HFF-Myc (cell line): Measurements from ENCODE around the gene OR2F1.

ENCODE experiments used
- DNase-seq: peaks from one replicate; pipeline ENCODE4 v3.0.0-alpha.2; 2011; ENCODE audit warnings: low read depth; ENCODE audit errors: extremely low read depth
- H3K4me3 ChIP-seq: replicated peaks from 2 replicates; pipeline ENCODE4 v1.5.1; 2011; ENCODE audit warnings: low read depth, mild to moderate bottlenecking, control low read depth, low read length
- TF ChIP-seq, protein P1 (sequence below): IDR thresholded peaks from 2 replicates; pipeline ENCODE4 v1.5.1; 2012; ENCODE audit warnings: mild to moderate bottlenecking, low read depth, low read length, control low read depth; ENCODE audit errors: missing control alignments

Gene OR2F1

DNA sequence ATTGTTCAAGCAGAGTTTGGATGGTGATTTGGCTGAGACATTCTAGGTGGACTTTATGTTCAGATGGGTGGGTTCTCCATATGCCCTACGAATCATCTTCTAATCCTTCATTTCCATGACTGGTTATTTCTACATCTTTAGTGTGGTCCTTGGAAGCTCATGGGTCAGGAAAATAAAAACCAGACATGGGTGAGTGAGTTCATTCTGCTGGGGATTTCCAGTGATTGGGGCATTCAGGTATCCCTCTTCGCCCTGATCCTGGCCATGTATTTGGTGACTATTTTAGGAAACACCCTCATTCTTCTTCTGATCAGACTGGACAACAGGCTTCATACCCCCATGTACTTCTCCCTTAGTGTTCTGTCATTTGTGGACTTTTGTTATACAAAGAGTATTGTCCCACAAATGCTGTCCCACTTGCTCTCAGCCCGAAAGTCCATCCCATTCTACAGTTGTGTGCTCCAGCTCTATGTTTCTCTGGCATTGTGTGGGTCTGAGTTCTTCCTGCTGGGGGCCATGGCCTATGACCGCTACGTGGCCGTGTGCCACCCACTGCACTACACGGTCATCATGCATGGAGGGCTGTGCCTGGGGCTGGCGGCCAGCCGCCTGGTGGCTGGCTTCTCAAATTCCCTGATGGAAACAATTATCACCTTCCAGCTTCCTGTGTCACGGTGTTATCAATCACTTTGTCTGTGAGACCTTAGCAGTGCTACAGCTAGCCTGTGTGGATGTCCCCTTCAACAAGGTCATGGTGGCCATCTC lies 26.3 kb downstream of the OR2F1 start:
- no peak for DNase-seq

DNA sequence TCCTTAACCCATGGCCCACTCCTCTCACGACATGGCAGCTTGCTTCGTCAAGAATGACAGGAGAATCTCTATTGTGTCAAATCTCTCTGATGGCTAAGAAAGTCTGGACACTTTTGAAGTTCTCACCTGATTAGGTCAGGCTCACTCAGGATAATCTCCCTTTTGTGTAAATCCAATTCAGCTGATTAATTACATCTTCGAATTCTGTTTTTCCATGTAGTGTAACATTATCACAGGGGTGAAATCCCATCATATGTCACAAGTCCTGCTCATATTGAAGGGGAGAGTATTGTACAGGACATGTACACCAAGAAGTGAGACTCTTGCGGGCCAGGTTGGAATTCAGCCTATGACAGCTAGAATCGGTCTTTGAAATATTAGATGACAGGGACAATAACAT lies 29.3 kb downstream of the OR2F1 start:
- no peak for DNase-seq
- TF ChIP-seq, protein P1, sequence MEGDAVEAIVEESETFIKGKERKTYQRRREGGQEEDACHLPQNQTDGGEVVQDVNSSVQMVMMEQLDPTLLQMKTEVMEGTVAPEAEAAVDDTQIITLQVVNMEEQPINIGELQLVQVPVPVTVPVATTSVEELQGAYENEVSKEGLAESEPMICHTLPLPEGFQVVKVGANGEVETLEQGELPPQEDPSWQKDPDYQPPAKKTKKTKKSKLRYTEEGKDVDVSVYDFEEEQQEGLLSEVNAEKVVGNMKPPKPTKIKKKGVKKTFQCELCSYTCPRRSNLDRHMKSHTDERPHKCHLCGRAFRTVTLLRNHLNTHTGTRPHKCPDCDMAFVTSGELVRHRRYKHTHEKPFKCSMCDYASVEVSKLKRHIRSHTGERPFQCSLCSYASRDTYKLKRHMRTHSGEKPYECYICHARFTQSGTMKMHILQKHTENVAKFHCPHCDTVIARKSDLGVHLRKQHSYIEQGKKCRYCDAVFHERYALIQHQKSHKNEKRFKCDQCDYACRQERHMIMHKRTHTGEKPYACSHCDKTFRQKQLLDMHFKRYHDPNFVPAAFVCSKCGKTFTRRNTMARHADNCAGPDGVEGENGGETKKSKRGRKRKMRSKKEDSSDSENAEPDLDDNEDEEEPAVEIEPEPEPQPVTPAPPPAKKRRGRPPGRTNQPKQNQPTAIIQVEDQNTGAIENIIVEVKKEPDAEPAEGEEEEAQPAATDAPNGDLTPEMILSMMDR = no peak
- no peak overlapping the region for H3K4me3 ChIP-seq

More for the DNA sequence above, 26.3 kb downstream of the OR2F1 start:
- no peak overlapping the region for H3K4me3 ChIP-seq
- TF ChIP-seq, protein P1 = no peak

DNA sequence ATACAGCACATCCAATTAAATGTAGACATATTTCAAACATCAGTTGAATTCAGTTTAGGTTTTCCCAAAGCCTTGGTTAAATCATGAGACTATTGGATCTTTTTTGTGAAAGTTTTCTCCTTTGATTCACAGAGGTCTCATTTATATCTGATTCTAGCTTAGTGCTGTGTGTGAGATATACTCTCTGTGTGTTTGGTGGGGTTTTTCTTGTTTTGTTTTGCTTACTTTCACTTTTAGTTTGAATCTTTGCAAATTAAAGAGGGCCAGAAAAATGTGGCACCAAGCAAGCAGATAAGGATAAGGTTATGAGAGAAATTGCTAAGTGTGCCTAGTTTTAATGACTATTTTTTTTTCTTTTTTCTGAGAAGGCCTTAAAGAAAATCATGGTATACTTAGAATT lies 32.9 kb downstream of the OR2F1 start:
- no peak for DNase-seq
- H3K4me3 ChIP-seq = no peak overlapping the region
- TF ChIP-seq, protein P1 = no peak

DNA sequence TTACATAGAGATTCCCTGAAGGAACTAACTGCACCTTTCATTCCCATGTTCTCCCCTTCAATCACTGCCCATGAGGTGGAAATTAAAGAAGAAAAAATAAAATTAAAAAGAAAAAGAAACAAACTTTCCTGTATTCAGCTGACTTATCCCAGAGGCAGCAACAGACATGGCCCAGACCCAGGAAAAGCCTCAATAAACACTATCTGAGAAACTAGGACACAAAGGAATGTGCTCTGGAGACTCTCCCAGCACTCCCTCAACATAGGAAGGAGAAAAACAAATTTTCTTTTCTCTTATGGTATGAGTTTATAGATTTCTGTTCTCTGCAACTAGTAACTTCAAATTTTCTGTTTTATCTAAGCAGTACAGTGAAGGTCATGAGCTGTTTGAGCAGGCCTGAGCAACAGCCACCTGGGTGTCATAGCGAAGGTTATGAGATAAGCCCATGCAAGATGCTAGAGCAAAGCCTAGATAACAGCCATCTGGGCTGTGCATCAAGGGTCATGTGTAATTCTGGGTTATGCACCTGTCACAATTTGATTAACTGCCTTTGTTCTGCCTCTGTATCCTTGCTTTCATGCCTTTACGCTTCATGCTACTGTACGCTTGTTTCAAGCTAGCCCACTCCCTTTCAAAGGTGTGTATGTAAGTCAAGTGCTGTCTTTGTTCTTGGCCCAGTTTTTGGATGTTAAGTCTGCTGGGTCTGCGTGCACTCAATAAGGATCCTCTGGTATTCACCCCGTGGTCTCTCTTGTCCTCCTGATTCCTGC lies 34.5 kb downstream of the OR2F1 start:
- no peak for DNase-seq
- TF ChIP-seq, protein P1 = no peak
- no peak overlapping the region for H3K4me3 ChIP-seq

DNA sequence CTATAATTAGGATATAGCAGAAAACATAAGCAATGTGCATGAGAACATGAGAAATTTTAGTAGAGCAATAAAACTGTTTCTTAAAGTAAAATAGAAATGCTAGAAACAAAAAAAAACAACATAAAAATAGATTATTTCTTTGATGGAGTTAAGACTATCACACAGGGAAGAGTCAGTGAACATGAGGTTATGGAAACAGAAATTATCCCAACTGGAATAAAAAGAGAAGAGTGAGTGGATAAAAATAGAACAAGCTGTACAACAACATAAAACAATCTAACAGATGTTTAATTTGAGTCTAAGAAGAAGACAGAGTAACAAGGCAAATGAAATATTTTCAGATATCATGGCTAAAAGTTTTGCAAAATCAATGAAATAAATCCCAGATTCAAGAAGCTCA lies 38.0 kb downstream of the OR2F1 start:
- TF ChIP-seq, protein P1 = no peak
- no peak overlapping the region for H3K4me3 ChIP-seq

DNA sequence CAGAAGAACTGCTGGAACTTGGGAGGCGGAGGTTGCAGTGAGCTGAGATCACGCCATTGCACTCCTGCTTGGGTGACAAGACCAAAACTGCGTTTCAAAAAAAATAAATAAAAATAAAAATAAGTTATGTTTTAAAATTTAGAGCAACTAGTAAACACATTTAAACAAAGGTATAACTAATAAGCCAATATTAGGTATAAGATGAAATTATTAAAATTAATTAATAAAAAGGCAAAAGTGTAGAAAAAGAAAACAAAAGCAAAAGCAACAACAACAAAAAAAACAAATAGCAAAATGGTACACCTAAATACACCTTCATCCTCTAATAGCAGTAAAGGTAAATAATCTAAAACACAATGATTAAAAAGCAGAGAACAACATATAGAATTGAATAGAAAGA lies 39.3 kb downstream of the OR2F1 start:
- TF ChIP-seq, protein P1 = no peak
- no peak overlapping the region for H3K4me3 ChIP-seq
- DNase-seq = no peak

More for the DNA sequence above, 38.0 kb downstream of the OR2F1 start:
- DNase-seq = no peak
